Naive B cell (primary cell): ENCODE results near the gene SLC37A2. TPM values are rescaled to one million over a fixed set of nuclear protein-coding genes. Genes with fewer than 3 reads are reported as not detected.
A peak's percentile ranks its signal among the peaks of the same experiment; 100 is the strongest.

Source experiments
- ATAC-seq, 2 donors: fragments of 150-1000 bp; cut with Tn5 transposase; 2 replicates each; pipeline ENCODE4 v1.10.0; 2021; ENCODE audit warnings: low read depth in 2 of 2, mild to moderate bottlenecking in 2 of 2, moderate library complexity in 2 of 2
- DNase-seq: peaks from one replicate; pipeline ENCODE4 v3.0.0; 2022
- H3K27ac Mint-ChIP-seq, 6 donors: one replicate each; pipeline ENCODE4 v1.8.0; 2020 to 2022; ENCODE audit warnings: mild to moderate bottlenecking in 6 of 6, mixed read lengths in 6 of 6, moderate library complexity in 5 of 6, inconsistent platforms in 2 of 6
- H3K27me3 Mint-ChIP-seq, 3 donors: one replicate each; pipeline ENCODE4 v1.8.0; 2021 to 2022; ENCODE audit warnings: mixed read lengths in 3 of 3, mild to moderate bottlenecking in 1 of 3
- H3K36me3 Mint-ChIP-seq, 2 donors: one replicate each; pipeline ENCODE4 v1.8.0; 2020 to 2022; ENCODE audit warnings: mixed read lengths in 2 of 2, inconsistent platforms in 1 of 2, mild to moderate bottlenecking in 1 of 2
- H3K4me1 Mint-ChIP-seq, 3 donors: one replicate each; pipeline ENCODE4 v1.8.0; 2020 to 2022; ENCODE audit warnings: mixed read lengths in 3 of 3, inconsistent platforms in 1 of 3, mild to moderate bottlenecking in 1 of 3, moderate library complexity in 1 of 3
- H3K4me3 Mint-ChIP-seq, 8 donors: one replicate each; pipeline ENCODE4 v1.8.0; 2020 to 2022; ENCODE audit warnings: mild to moderate bottlenecking in 8 of 8, mixed read lengths in 8 of 8, moderate library complexity in 8 of 8, inconsistent platforms in 2 of 8
- H3K9me3 Mint-ChIP-seq, 7 donors: one replicate each; pipeline ENCODE4 v1.8.0; 2020 to 2022; ENCODE audit warnings: mixed read lengths in 7 of 7, mild to moderate bottlenecking in 5 of 7, inconsistent platforms in 2 of 7, moderate library complexity in 1 of 7
- polyA plus RNA-seq, 6 donors: library from polyadenylated mRNA; unstranded; fragments of 300-500 nt; fragmentation: Illumina TruSeq; gene quantifications; one replicate each; pipeline ENCODE4 v1.2.3, GENCODE V29; 2021; ENCODE audit warnings: low read depth in 6 of 6

Gene SLC37A2
- polyA plus RNA-seq, 6 donors from 2014 or later: 0.48 to 2.4 (median 1.8) TPM

- Mint-ChIP-seq H3K27me3 (peaks cover 0 to 29% (median 17%) of the 10 kb centered on the region in 3 donors), H3K4me1 (peaks cover 13 to 23% (median 21%) of the 10 kb centered on the region in 3 donors), H3K9me3 (peaks cover 0 to 8% (median 5%) of the 10 kb centered on the region in 7 donors), H3K27ac (peak overlapping the region; percentile 79 to 100 (median 96)), H3K36me3 (peaks cover 0 to 19% of the 10 kb centered on the region in 2 donors), H3K4me3 (peak overlapping the region; percentile 94 to 100 (median 98))
- no peak for ATAC-seq
- DNase-seq: no peak
Observed at GRCh38 chr11:125111001-125111342, 47.9 kb downstream of the SLC37A2 start.

- H3K27me3 Mint-ChIP-seq: peaks cover under 1 to 31% (median 17%) of the 10 kb centered on the region in 3 donors
- H3K27ac Mint-ChIP-seq: peak within 1 kb of the TSS; percentile 79 to 100 (median 96)
- peak; percentile 93 to 94 for ATAC-seq
Observed at GRCh38 chr11:125111343-125112207, 48.5 kb downstream of the SLC37A2 start, which contains the start of gene TMEM218. Gene TMEM218 (minus strand): TSS chr11:125111626. CDS start chr11:125102241, 9,385 bp downstream.

GRCh38 chr11:125112208-125112604, 49.1 kb downstream of the SLC37A2 start:
- Mint-ChIP-seq H3K36me3 (peaks cover 0 to 12% of the 10 kb centered on the region in 2 donors), H3K4me1 (peaks cover 13 to 21% (median 18%) of the 10 kb centered on the region in 3 donors), H3K27me3 (peaks cover 7 to 37% (median 22%) of the 10 kb centered on the region in 3 donors), H3K4me3 (peak overlapping the region; percentile 94 to 100 (median 98)), H3K27ac (peak overlapping the region; percentile 79 to 100 (median 96)), H3K9me3 (peaks cover 0 to 8% (median 5%) of the 10 kb centered on the region in 7 donors)
- no peak for DNase-seq
- no peak for ATAC-seq

More at GRCh38 chr11:125111343-125112207, 48.5 kb downstream of the SLC37A2 start, which contains the start of gene TMEM218:
- peaks cover 13 to 23% (median 21%) of the 10 kb centered on the region in 3 donors for H3K4me1 Mint-ChIP-seq
- peak; percentile 96 for DNase-seq
- peaks cover 0 to 8% (median 5%) of the 10 kb centered on the region in 7 donors for H3K9me3 Mint-ChIP-seq
- H3K36me3 Mint-ChIP-seq: peaks cover 0 to 19% of the 10 kb centered on the region in 2 donors
- peak within 1 kb of the TSS; percentile 94 to 100 (median 98) for H3K4me3 Mint-ChIP-seq

- DNase-seq (no peak), ATAC-seq (no peak)
- Mint-ChIP-seq H3K27me3 (peaks cover 28 to 56% (median 35%) of the 10 kb centered on the region in 3 donors), H3K36me3 (peaks cover 0 to 12% of the 10 kb centered on the region in 2 donors), H3K27ac (peak overlapping the region in 1 of 6 donors; percentile 24), H3K4me1 (peaks cover 13 to 21% (median 18%) of the 10 kb centered on the region in 3 donors), H3K4me3 (no peak overlapping the region), H3K9me3 (peaks cover 3 to 8% (median 6%) of the 10 kb centered on the region in 7 donors)
Observed at GRCh38 chr11:125114518-125114917, 51.4 kb downstream of the SLC37A2 start.

GRCh38 chr11:125117429-125117828, 54.3 kb downstream of the SLC37A2 start:
- Mint-ChIP-seq H3K27me3 (peaks cover 51 to 80% (median 52%) of the 10 kb centered on the region in 3 donors), H3K4me1 (peaks cover 0 to under 1% (median 0%) of the 10 kb centered on the region in 3 donors), H3K4me3 (no peak overlapping the region), H3K9me3 (peaks cover 3 to 5% (median 4%) of the 10 kb centered on the region in 7 donors), H3K36me3 (peaks cover 0 to 12% of the 10 kb centered on the region in 2 donors), H3K27ac (no peak overlapping the region)
- ATAC-seq: no peak
- DNase-seq: no peak

GRCh38 chr11:125123194-125123946, 60.3 kb downstream of the SLC37A2 start:
- peaks cover 0 to 14% (median 12%) of the 10 kb centered on the region in 3 donors for H3K4me1 Mint-ChIP-seq
- no peaks in the 10 kb centered on the region for H3K36me3 Mint-ChIP-seq
- H3K4me3 Mint-ChIP-seq: no peak overlapping the region
- H3K9me3 Mint-ChIP-seq: peaks cover 0 to 4% (median 2%) of the 10 kb centered on the region in 7 donors
- ATAC-seq (no peak), DNase-seq (no peak)
- no peak overlapping the region for H3K27ac Mint-ChIP-seq
- peaks cover 48 to 58% (median 54%) of the 10 kb centered on the region in 3 donors for H3K27me3 Mint-ChIP-seq

- H3K4me1 Mint-ChIP-seq: peaks cover 0 to 14% (median 12%) of the 10 kb centered on the region in 3 donors
- H3K27ac Mint-ChIP-seq: peak overlapping the region in 1 of 6 donors; percentile 5
- peaks cover 0 to 4% (median 2%) of the 10 kb centered on the region in 7 donors for H3K9me3 Mint-ChIP-seq
- ATAC-seq (peak; percentile 56 to 58), DNase-seq (no peak)
- peaks cover 46 to 58% (median 53%) of the 10 kb centered on the region in 3 donors for H3K27me3 Mint-ChIP-seq
- H3K4me3 Mint-ChIP-seq: peak overlapping the region in 4 of 8 donors; percentile 32 to 53 (median 35)
- H3K36me3 Mint-ChIP-seq: no peaks in the 10 kb centered on the region
Observed at GRCh38 chr11:125123947-125124617, 61.0 kb downstream of the SLC37A2 start.

GRCh38 chr11:125124618-125124992, 61.5 kb downstream of the SLC37A2 start:
- Mint-ChIP-seq H3K9me3 (peaks cover 0 to 4% (median 2%) of the 10 kb centered on the region in 7 donors), H3K4me1 (peaks cover 0 to 14% (median 12%) of the 10 kb centered on the region in 3 donors), H3K27ac (peak overlapping the region in 1 of 6 donors; percentile 5), H3K4me3 (peak overlapping the region in 5 of 8 donors; percentile 18 to 59 (median 33)), H3K36me3 (no peaks in the 10 kb centered on the region), H3K27me3 (peaks cover 49 to 58% (median 53%) of the 10 kb centered on the region in 3 donors)
- ATAC-seq (no peak), DNase-seq (no peak)

GRCh38 chr11:125128450-125128849, 65.3 kb downstream of the SLC37A2 start:
- peaks cover 0 to 14% (median 12%) of the 10 kb centered on the region in 3 donors for H3K4me1 Mint-ChIP-seq
- H3K9me3 Mint-ChIP-seq: peaks cover 0 to 7% (median 3%) of the 10 kb centered on the region in 7 donors
- no peak overlapping the region for H3K4me3 Mint-ChIP-seq
- DNase-seq: no peak
- no peak overlapping the region for H3K27ac Mint-ChIP-seq
- H3K36me3 Mint-ChIP-seq: peaks cover 4 to 8% of the 10 kb centered on the region in 2 donors
- H3K27me3 Mint-ChIP-seq: peaks cover 51 to 61% (median 57%) of the 10 kb centered on the region in 3 donors
- no peak for ATAC-seq

GRCh38 chr11:125129316-125129993, 66.3 kb downstream of the SLC37A2 start:
- Mint-ChIP-seq H3K4me3 (no peak overlapping the region), H3K27me3 (peaks cover 54 to 71% (median 67%) of the 10 kb centered on the region in 3 donors)
- no peak for ATAC-seq

GRCh38 chr11:125132071-125132470, 69.0 kb downstream of the SLC37A2 start:
- peaks cover 55 to 82% (median 75%) of the 10 kb centered on the region in 3 donors for H3K27me3 Mint-ChIP-seq
- no peak for ATAC-seq
- DNase-seq: no peak

More at GRCh38 chr11:125129316-125129993, 66.3 kb downstream of the SLC37A2 start:
- Mint-ChIP-seq H3K4me1 (peaks cover 0 to 8% (median 5%) of the 10 kb centered on the region in 3 donors), H3K27ac (no peak overlapping the region), H3K36me3 (peaks cover 4 to 8% of the 10 kb centered on the region in 2 donors), H3K9me3 (peaks cover 0 to 7% (median 0%) of the 10 kb centered on the region in 7 donors)
- DNase-seq: no peak

GRCh38 chr11:125132596-125132995, 69.5 kb downstream of the SLC37A2 start:
- ATAC-seq: no peak
- H3K9me3 Mint-ChIP-seq: peaks cover 0 to 7% (median 0%) of the 10 kb centered on the region in 7 donors
- no peak overlapping the region for H3K27ac Mint-ChIP-seq
- H3K36me3 Mint-ChIP-seq: peaks cover 4 to 8% of the 10 kb centered on the region in 2 donors
- H3K4me1 Mint-ChIP-seq: no peaks in the 10 kb centered on the region
- no peak overlapping the region for H3K4me3 Mint-ChIP-seq
- DNase-seq: no peak
- H3K27me3 Mint-ChIP-seq: peaks cover 50 to 76% (median 69%) of the 10 kb centered on the region in 3 donors

More at GRCh38 chr11:125132071-125132470, 69.0 kb downstream of the SLC37A2 start:
- Mint-ChIP-seq H3K9me3 (peaks cover 0 to 7% (median 0%) of the 10 kb centered on the region in 7 donors), H3K4me3 (no peak overlapping the region), H3K27ac (peak overlapping the region in 1 of 6 donors; percentile 32), H3K36me3 (peaks cover 4 to 8% of the 10 kb centered on the region in 2 donors), H3K4me1 (no peaks in the 10 kb centered on the region)
